Activated CD8-positive, alpha-beta memory T cell treated with anti-CD3 and anti-CD28 coated beads, Interleukin-2, amount 50 U/mL, for 24 hours (primary cell): Measurements from ENCODE around the gene TMEM247.
"Not testable (repeated sequence)": the region's sequence is repeated elsewhere in the genome, so short reads cannot be mapped to it uniquely, and the experiment has no call there.

Experiments
- DNase-seq: peaks from one replicate; pipeline ENCODE4 v3.0.0-alpha.2; 2020; ENCODE audit errors: extremely low read depth

TMEM247 gene

GRCh38 chr2:46510598-46511177 is 31.3 kb downstream of the TMEM247 start:
- no peak for DNase-seq

- no peak for DNase-seq
Observed at GRCh38 chr2:46512185-46512584, 32.8 kb downstream of the TMEM247 start.

- DNase-seq = no peak
Observed at GRCh38 chr2:46514738-46515137, 35.4 kb downstream of the TMEM247 start.

GRCh38 chr2:46517485-46517884 is 38.1 kb downstream of the TMEM247 start:
- DNase-seq = no peak

- DNase-seq = no peak
Observed at GRCh38 chr2:46518861-46519260, 39.5 kb downstream of the TMEM247 start.

- DNase-seq = no peak
Observed at GRCh38 chr2:46519265-46519664, 39.9 kb downstream of the TMEM247 start.

- no peak for DNase-seq
Observed at GRCh38 chr2:46520130-46520711, 40.9 kb downstream of the TMEM247 start.

- no peak for DNase-seq
Observed at GRCh38 chr2:46521215-46521683, 41.9 kb downstream of the TMEM247 start.

- not testable (repeated sequence) for DNase-seq
Observed at GRCh38 chr2:46522385-46522784, 43.0 kb downstream of the TMEM247 start.

GRCh38 chr2:46525522-46526155 is 46.3 kb downstream of the TMEM247 start:
- no peak for DNase-seq

- DNase-seq = no peak
Observed at GRCh38 chr2:46528880-46529279, 49.5 kb downstream of the TMEM247 start.

GRCh38 chr2:46530639-46531038 is 51.3 kb downstream of the TMEM247 start:
- DNase-seq = no peak

- DNase-seq = no peak
Observed at GRCh38 chr2:46531863-46532262, 52.5 kb downstream of the TMEM247 start.
